HL-60 (cell line): ENCODE results near the gene FN3KRP.
"Not testable (repeated sequence)": the region's sequence is repeated elsewhere in the genome, so short reads cannot be mapped to it uniquely, and the experiment has no call there.

Experiments used
- DNase-seq, 2 experiments: peaks; one replicate each; pipeline ENCODE4 v3.0.0-alpha.2; 2010 to 2020; ENCODE audit warnings: low read depth in 1 of 2, low spot score in 1 of 2
- H3K27ac ChIP-seq: fragments of 250-450 bp; sonication (Bioruptor Pico); replicated peaks from 2 replicates; pipeline ENCODE4 v1.5.1; 2020; ENCODE audit warnings: mild to moderate bottlenecking, moderate library complexity
- H3K27me3 ChIP-seq: fragments of 250-450 bp; sonication (Bioruptor Pico); 2 replicates; pipeline ENCODE4 v1.5.1; 2021; ENCODE audit warnings: mild to moderate bottlenecking, moderate library complexity; ENCODE audit not compliant: insufficient read depth, poor library complexity, severe bottlenecking
- H3K4me3 ChIP-seq: replicated peaks from 2 replicates; pipeline ENCODE4 v1.5.1; 2011; ENCODE audit warnings: mild to moderate bottlenecking, control low read depth, low read length; ENCODE audit not compliant: insufficient read depth
- GABPA ChIP-seq: IDR thresholded peaks from 2 replicates; pipeline ENCODE4 v1.6.1; 2012; ENCODE audit warnings: low read depth
- POLR2AphosphoS5 ChIP-seq: IDR thresholded peaks from 2 replicates; pipeline ENCODE4 v1.6.1; 2012; ENCODE audit warnings: low read depth
- SPI1 ChIP-seq: IDR thresholded peaks from 2 replicates; pipeline ENCODE4 v1.6.1; 2012; ENCODE audit warnings: low read depth, mild to moderate bottlenecking, borderline replicate concordance
- TF ChIP-seq, protein P1 (sequence below): IDR thresholded peaks from 2 replicates; pipeline ENCODE4 v1.6.1; 2012; ENCODE audit warnings: low read depth; ENCODE audit not compliant: insufficient replicate concordance
- TF ChIP-seq, protein P2 (sequence below): IDR thresholded peaks from one replicate; pipeline ENCODE4 v1.5.1; 2011; ENCODE audit warnings: low read length, control low read depth, inconsistent platforms; ENCODE audit not compliant: insufficient read depth

FN3KRP gene

DNA sequence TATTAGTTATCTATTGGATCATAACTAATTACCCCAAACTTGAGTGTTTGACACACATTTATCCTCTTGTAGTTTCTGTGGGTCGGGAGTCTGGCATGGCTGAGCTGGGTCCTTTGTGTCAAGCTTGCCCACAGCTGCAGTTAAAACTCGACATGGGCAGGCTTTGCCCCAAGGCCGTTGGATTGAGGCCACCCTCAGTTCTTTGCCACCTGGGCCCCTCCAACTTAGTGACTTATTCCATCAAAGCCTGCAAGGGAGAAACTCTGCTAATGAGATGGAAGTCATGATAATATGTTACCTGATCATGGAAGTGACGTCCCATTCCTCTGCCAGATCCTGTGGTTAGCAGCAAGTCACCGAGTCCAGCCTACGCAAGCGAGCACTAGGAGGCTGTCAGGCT lies 52.5 kb downstream of the FN3KRP start:
- no peak for DNase-seq
- Histone ChIP-seq H3K27me3 (no peaks in the 10 kb centered on the region), H3K4me3 (no peak overlapping the region), H3K27ac (no peak overlapping the region)
- TF ChIP-seq, protein P1, sequence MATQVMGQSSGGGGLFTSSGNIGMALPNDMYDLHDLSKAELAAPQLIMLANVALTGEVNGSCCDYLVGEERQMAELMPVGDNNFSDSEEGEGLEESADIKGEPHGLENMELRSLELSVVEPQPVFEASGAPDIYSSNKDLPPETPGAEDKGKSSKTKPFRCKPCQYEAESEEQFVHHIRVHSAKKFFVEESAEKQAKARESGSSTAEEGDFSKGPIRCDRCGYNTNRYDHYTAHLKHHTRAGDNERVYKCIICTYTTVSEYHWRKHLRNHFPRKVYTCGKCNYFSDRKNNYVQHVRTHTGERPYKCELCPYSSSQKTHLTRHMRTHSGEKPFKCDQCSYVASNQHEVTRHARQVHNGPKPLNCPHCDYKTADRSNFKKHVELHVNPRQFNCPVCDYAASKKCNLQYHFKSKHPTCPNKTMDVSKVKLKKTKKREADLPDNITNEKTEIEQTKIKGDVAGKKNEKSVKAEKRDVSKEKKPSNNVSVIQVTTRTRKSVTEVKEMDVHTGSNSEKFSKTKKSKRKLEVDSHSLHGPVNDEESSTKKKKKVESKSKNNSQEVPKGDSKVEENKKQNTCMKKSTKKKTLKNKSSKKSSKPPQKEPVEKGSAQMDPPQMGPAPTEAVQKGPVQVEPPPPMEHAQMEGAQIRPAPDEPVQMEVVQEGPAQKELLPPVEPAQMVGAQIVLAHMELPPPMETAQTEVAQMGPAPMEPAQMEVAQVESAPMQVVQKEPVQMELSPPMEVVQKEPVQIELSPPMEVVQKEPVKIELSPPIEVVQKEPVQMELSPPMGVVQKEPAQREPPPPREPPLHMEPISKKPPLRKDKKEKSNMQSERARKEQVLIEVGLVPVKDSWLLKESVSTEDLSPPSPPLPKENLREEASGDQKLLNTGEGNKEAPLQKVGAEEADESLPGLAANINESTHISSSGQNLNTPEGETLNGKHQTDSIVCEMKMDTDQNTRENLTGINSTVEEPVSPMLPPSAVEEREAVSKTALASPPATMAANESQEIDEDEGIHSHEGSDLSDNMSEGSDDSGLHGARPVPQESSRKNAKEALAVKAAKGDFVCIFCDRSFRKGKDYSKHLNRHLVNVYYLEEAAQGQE: no peak
- TF ChIP-seq POLR2AphosphoS5 (no peak), GABPA (no peak), SPI1 (no peak)
- TF ChIP-seq, protein P2, sequence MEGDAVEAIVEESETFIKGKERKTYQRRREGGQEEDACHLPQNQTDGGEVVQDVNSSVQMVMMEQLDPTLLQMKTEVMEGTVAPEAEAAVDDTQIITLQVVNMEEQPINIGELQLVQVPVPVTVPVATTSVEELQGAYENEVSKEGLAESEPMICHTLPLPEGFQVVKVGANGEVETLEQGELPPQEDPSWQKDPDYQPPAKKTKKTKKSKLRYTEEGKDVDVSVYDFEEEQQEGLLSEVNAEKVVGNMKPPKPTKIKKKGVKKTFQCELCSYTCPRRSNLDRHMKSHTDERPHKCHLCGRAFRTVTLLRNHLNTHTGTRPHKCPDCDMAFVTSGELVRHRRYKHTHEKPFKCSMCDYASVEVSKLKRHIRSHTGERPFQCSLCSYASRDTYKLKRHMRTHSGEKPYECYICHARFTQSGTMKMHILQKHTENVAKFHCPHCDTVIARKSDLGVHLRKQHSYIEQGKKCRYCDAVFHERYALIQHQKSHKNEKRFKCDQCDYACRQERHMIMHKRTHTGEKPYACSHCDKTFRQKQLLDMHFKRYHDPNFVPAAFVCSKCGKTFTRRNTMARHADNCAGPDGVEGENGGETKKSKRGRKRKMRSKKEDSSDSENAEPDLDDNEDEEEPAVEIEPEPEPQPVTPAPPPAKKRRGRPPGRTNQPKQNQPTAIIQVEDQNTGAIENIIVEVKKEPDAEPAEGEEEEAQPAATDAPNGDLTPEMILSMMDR: no peak

DNA sequence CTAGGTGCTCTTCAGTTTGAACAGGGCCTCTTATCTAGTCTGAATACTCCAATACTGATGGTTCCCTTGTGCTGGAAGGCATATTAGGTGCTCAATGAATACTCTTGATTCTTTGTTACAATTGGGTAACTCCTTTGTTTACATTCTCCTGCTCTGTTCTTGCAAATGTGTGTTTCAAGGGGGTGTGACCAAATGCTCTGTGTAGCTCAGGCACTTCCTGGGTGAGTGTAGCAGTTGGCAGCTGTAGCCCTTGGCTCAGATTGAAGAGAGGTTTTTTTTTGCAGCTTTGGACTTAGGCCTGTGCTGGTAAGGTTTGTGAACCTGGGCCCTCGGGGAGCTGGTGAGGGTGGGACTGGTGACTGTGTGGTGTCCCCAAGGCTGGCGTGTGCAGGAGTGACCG lies 55.5 kb downstream of the FN3KRP start:
- TF ChIP-seq, protein P1: no peak
- TF ChIP-seq, protein P2: no peak
- TF ChIP-seq GABPA (no peak), SPI1 (no peak), POLR2AphosphoS5 (no peak)
- DNase-seq: no peak
- Histone ChIP-seq H3K4me3 (no peak overlapping the region), H3K27ac (no peak overlapping the region), H3K27me3 (no peaks in the 10 kb centered on the region)

DNA sequence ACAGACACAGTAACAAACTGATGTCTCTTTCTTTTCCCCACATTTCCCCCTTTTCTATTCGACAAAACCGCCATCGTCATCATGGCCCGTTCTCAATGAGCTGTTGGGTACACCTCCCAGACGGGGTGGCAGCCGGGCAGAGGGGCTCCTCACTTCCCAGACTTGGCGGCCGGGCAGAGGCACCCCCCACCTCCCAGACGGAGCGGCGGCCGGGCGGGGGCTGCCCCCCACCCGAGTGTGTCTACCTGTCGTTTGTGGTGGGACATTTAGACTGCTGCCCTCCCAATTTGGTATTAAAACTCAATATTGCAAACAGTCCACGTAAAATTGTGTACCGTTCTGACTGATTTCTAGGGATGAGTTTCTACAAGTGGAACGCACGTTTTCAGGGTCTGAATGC lies 58.0 kb downstream of the FN3KRP start:
- not testable (repeated sequence) for H3K27me3 ChIP-seq, H3K4me3 ChIP-seq, H3K27ac ChIP-seq, DNase-seq

DNA sequence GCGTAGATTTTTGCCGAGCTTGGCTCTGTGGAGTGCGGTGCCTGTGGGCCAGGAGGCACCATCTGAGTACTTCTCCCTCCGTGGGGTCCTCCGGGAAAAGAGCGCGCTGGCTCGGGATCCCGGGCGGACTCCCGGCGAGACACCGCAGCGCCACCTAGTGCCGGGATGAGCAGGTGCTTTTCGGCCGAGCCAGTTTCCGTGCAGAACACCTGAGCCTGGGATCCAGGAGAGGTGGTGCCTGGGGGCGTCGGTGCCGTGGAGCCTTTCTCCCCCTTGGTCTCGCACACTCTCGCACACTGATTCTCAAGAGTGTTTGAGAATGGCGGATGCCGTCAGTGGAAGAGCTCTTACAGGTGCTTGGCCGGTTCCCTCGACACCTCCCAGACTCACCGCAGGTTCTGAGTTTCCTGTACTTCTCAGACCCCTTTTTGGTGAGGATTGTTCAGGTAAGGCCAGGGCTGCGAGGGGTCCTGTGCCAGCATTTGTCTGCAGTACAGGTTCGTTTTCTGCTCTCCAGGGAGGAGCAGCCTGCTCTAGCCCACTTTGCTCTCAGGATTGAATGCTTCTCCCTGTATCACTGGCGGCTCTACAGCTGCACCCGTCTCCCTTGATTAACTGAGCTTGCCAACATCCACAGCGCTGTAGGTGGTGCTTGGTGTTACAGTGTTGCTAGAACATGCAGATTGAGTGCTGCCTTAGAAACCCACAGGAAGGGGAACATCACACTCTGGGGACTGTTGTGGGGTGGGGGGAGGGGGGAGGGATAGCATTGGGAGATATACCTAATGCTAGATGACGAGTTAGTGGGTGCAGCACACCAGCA lies 58.7 kb downstream of the FN3KRP start:
- DNase-seq: no peak
- H3K27me3 ChIP-seq: no peaks in the 10 kb centered on the region
- no peak overlapping the region for H3K27ac ChIP-seq
- TF ChIP-seq, protein P2: peak; percentile 34
- no peak for TF ChIP-seq SPI1
- no peak overlapping the region for H3K4me3 ChIP-seq
